Ammon's horn (tissue), 1 donor: Measurements from ENCODE around the gene IPO7.

ENCODE experiments used
- DNase-seq: peaks from one replicate; pipeline ENCODE4 v3.0.0-alpha.2; 2016; ENCODE audit warnings: low spot score

The IPO7 gene

GRCh38 chr11:9490376-9490775 is 105.9 kb downstream of the IPO7 start:
- DNase-seq = no peak

GRCh38 chr11:9493492-9493891 is 109.0 kb downstream of the IPO7 start:
- DNase-seq = no peak

GRCh38 chr11:9494316-9494715 is 109.9 kb downstream of the IPO7 start:
- DNase-seq = no peak

- no peak for DNase-seq
These were observed 111.5 kb downstream of the IPO7 start for GRCh38 chr11:9495803-9496514.
